WTC11 (cell line): Measurements from ENCODE around the gene ZMIZ1.

Source experiments
- CTCF ChIP-seq: fragments of 200-600 bp; IDR thresholded peaks from 2 replicates; pipeline ENCODE4 v1.8.0; 2022; ENCODE audit warnings: antibody characterized with exemption
- SP1 ChIP-seq: sonication (generic); formaldehyde crosslinking; conservative IDR thresholded peaks from 2 replicates; pipeline ENCODE4 v1.8.1; 2022; ENCODE audit warnings: missing genetic modification reagents
- USF2 ChIP-seq: sonication (generic); formaldehyde crosslinking; IDR thresholded peaks from 2 replicates; pipeline ENCODE4 v1.8.1; 2023; ENCODE audit warnings: mild to moderate bottlenecking, missing genetic modification reagents, moderate library complexity
- ZBTB21 ChIP-seq: sonication (generic); formaldehyde crosslinking; IDR thresholded peaks from 2 replicates; pipeline ENCODE4 v1.8.1; 2023; ENCODE audit warnings: mild to moderate bottlenecking, missing genetic modification reagents, borderline replicate concordance

- no peak for TF ChIP-seq CTCF
- TF ChIP-seq USF2 (CRISPR knock-in tag) = no peak
- TF ChIP-seq SP1 (CRISPR knock-in tag) = no peak
- TF ChIP-seq ZBTB21 (CRISPR knock-in tag) = no peak
These were observed 11.0 kb downstream of the ZMIZ1 start for GRCh38 chr10:79079490-79080355.
